HepG2 (cell line): ENCODE measurements around the gene MRPS14. TPM values are rescaled to one million over a fixed set of nuclear protein-coding genes. Genes with fewer than 3 reads are reported as not detected.

Experiments
- ARHGAP35 ChIP-seq: sonication (generic); formaldehyde crosslinking; IDR thresholded peaks from 2 replicates; pipeline ENCODE4 v1.9.0; 2022; ENCODE audit warnings: mild to moderate bottlenecking, inconsistent platforms, moderate library complexity, missing genetic modification reagents, borderline replicate concordance
- ARID2 ChIP-seq: sonication (generic); formaldehyde crosslinking; IDR thresholded peaks from 2 replicates; pipeline ENCODE4 v1.8.1; 2022; ENCODE audit warnings: mild to moderate bottlenecking, missing genetic modification reagents, borderline replicate concordance
- BRCA1 ChIP-seq: sonication (generic); formaldehyde crosslinking; IDR thresholded peaks from 2 replicates; pipeline ENCODE4 v1.4.0; 2020; ENCODE audit warnings: missing genetic modification reagents
- CREM ChIP-seq, 2 experiments: sonication (generic) in 1 of 2; formaldehyde crosslinking in 1 of 2; IDR thresholded peaks; 2 replicates each; pipeline versions ENCODE4 v1.4.0 to v1.6.1; 2016 to 2020; ENCODE audit warnings: antibody characterized with exemption in 1 of 2, mild to moderate bottlenecking in 1 of 2, missing genetic modification reagents in 1 of 2
- DNMT1 ChIP-seq: sonication (generic); formaldehyde crosslinking; IDR thresholded peaks from 2 replicates; pipeline ENCODE4 v1.5.1; 2020; ENCODE audit warnings: mild to moderate bottlenecking, missing genetic modification reagents
- GABPB1 ChIP-seq: IDR thresholded peaks from 2 replicates; pipeline ENCODE4 v1.6.1; 2016; ENCODE audit warnings: mild to moderate bottlenecking, missing genetic modification reagents, moderate library complexity, missing compliant biosample characterization
- KAT8 ChIP-seq: IDR thresholded peaks from 2 replicates; pipeline ENCODE4 v1.6.1; 2016; ENCODE audit warnings: missing genetic modification reagents, missing compliant biosample characterization
- KDM5B ChIP-seq: sonication (generic); formaldehyde crosslinking; IDR thresholded peaks from 2 replicates; pipeline ENCODE4 v1.4.0; 2020; ENCODE audit warnings: missing genetic modification reagents, mild to moderate bottlenecking, borderline replicate concordance
- NR3C1 ChIP-seq: sonication (generic); formaldehyde crosslinking; IDR thresholded peaks from 2 replicates; pipeline ENCODE4 v1.4.0; 2020; ENCODE audit warnings: missing genetic modification reagents
- RBFOX2 ChIP-seq: fragments of 200-400 bp; formaldehyde crosslinking; IDR thresholded peaks from 2 replicates; pipeline ENCODE4 v1.6.1; 2017; ENCODE audit warnings: low read depth, mild to moderate bottlenecking, low read length
- ZNF263 ChIP-seq: sonication (generic); formaldehyde crosslinking; IDR thresholded peaks from 2 replicates; pipeline ENCODE4 v1.4.0; 2020; ENCODE audit warnings: missing genetic modification reagents
- ZNF556 ChIP-seq: sonication (generic); formaldehyde crosslinking; IDR thresholded peaks from 2 replicates; pipeline ENCODE4 v1.4.0; 2020; ENCODE audit warnings: mild to moderate bottlenecking, missing genetic modification reagents, borderline replicate concordance
- ZNF629 ChIP-seq: sonication (generic); formaldehyde crosslinking; conservative IDR thresholded peaks from 2 replicates; pipeline ENCODE4 v1.5.0; 2020; ENCODE audit warnings: missing genetic modification reagents
- ZSCAN12 ChIP-seq: sonication (generic); formaldehyde crosslinking; IDR thresholded peaks from 2 replicates; pipeline ENCODE4 v1.9.0; 2021; ENCODE audit warnings: mild to moderate bottlenecking, missing genetic modification reagents
- polyA plus RNA-seq, 8 experiments: library from polyadenylated mRNA; depleted of rRNA in 3 of 8; stranded (reverse) in 7 of 8; unstranded in 1 of 8; fragments of >200 nt; fragmentation: Illumina TruSeq in 4 of 8; extraction: Trizol in 4 of 8; gene quantifications; 2 replicates each; pipeline versions ENCODE4 v1.2.1 to v1.2.3, GENCODE V29; 2011 to 2016; ENCODE audit warnings: low read depth in 4 of 8, missing spikeins in 1 of 8, mixed read lengths in 1 of 8; ENCODE audit not compliant: insufficient read depth in 1 of 8
- total RNA-seq, 5 experiments: library from RNA; depleted of rRNA; stranded (reverse); fragments of >200 nt; fragmentation: Illumina TruSeq; extraction: Trizol; gene quantifications; 2 replicates each; pipeline ENCODE4 v1.2.3, GENCODE V29; 2016; ENCODE audit warnings: low read depth in 1 of 5
- TF ChIP-seq, protein P1 (sequence below): sonication (generic); formaldehyde crosslinking; IDR thresholded peaks from 2 replicates; pipeline ENCODE4 v1.5.0; 2020; ENCODE audit warnings: mild to moderate bottlenecking, missing genetic modification reagents, borderline replicate concordance
- TF ChIP-seq, protein P2 (sequence below): IDR thresholded peaks from 2 replicates; pipeline ENCODE4 v1.6.1; 2016; ENCODE audit warnings: low read depth, borderline replicate concordance
- TF ChIP-seq, protein P3 (sequence below): sonication (generic); formaldehyde crosslinking; IDR thresholded peaks from 2 replicates; pipeline ENCODE4 v1.9.0; 2022; ENCODE audit warnings: missing genetic modification reagents, mild to moderate bottlenecking, borderline replicate concordance
- TF ChIP-seq, protein P4 (sequence below): sonication (generic); formaldehyde crosslinking; IDR thresholded peaks from 2 replicates; pipeline ENCODE4 v1.4.0; 2020; ENCODE audit warnings: missing genetic modification reagents
- TF ChIP-seq, protein P5 (sequence below): sonication (generic); formaldehyde crosslinking; conservative IDR thresholded peaks from 2 replicates; pipeline ENCODE4 v1.5.0; 2020; ENCODE audit warnings: missing genetic modification reagents
- TF ChIP-seq, protein P6 (sequence below): sonication (generic); formaldehyde crosslinking; IDR thresholded peaks from 2 replicates; pipeline ENCODE4 v1.4.0; 2020; ENCODE audit warnings: missing genetic modification reagents, borderline replicate concordance

Gene MRPS14
- total and polyA plus RNA-seq, 2 of the 13 experiments (the other 11 are each of a cell fraction or from before 2014, with no cell fraction given): 36.6 to 43.2 TPM

DNA sequence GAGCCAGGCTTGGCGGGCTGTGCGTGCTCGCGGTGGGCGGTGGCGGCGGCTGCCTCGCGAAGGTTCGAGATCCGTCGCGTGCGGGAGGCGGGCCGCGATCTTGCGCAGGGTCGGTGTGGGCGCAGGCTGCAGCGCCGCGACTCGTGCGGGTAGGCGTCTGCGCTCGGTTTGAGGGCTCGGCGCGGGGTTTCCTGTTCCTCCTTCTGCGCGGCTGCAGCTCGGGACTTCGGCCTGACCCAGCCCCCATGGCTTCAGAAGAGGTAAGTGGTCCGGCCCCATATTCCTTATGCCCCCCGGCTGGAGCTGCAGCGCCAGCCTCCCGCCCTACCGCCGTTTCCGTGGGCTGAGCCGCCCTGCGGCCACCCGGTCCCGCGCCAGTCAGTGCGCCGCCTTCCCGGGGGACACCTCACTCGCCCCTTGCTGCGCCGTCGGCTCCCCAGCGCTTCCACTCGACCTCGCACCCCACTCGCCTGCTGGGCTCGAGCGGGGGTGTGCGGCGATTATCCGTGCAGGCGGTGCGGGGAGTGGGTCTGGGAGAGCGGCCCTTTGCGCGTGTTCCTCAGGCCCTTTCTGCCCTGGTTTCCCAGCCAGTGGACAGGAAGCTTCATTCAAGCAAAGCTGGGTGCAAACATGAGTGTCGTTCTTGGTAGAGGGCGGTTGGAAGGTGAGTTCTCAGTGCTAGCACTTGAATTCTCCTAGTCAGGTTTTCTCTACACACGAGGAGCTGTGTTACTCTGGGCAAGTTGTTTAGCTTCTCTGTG, 23.1 kb downstream of the MRPS14 start, which contains the start of gene CACYBP (continued):
- TF ChIP-seq ZSCAN12 (CRISPR knock-in tag) (no peak), ZNF263 (CRISPR knock-in tag) (0 out of 2 replicates have a peak, but pooled peaks have one; percentile 56), ZNF556 (CRISPR knock-in tag) (0 out of 2 replicates have a peak, but pooled peaks have one; percentile 49), ARID2 (CRISPR knock-in tag) (peak; percentile 65; the same call in 1 of the 2 replicates), KDM5B (CRISPR knock-in tag) (peak; percentile 91; the same call in 1 of the 2 replicates), DNMT1 (CRISPR knock-in tag) (peak; percentile 99), RBFOX2 (peak; percentile 90), KAT8 (no peak), ZNF629 (CRISPR knock-in tag) (peak; percentile 39; the same call in 1 of the 2 replicates), ARHGAP35 (peak; percentile 76), CREM (IDR thresholded peaks at IDR 0.05) (no peak), CREM (CRISPR knock-in tag; IDR thresholded peaks at IDR 0.05) (no peak), NR3C1 (CRISPR knock-in tag) (no peak), BRCA1 (CRISPR knock-in tag) (0 out of 2 replicates have a peak, but pooled peaks have one; percentile 80), GABPB1 (CRISPR knock-in tag) (0 out of 2 replicates have a peak, but pooled peaks have one; percentile 4)
- TF ChIP-seq, protein P1, sequence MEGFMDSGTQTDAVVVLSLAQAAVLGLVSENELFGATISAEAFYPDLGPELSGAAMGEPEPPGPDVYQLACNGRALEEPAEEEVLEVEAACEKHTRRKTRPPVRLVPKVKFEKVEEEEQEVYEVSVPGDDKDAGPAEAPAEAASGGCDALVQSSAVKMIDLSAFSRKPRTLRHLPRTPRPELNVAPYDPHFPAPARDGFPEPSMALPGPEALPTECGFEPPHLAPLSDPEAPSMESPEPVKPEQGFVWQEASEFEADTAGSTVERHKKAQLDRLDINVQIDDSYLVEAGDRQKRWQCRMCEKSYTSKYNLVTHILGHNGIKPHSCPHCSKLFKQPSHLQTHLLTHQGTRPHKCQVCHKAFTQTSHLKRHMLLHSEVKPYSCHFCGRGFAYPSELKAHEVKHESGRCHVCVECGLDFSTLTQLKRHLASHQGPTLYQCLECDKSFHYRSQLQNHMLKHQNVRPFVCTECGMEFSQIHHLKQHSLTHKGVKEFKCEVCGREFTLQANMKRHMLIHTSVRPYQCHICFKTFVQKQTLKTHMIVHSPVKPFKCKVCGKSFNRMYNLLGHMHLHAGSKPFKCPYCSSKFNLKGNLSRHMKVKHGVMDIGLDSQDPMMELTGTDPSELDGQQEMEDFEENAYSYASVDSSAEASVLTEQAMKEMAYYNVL (CRISPR knock-in tag): no peak
- TF ChIP-seq, protein P2, sequence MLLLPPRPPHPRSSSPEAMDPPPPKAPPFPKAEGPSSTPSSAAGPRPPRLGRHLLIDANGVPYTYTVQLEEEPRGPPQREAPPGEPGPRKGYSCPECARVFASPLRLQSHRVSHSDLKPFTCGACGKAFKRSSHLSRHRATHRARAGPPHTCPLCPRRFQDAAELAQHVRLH (CRISPR knock-in tag): peak; percentile 89; the same call in 1 of the 2 replicates
- TF ChIP-seq, protein P3, sequence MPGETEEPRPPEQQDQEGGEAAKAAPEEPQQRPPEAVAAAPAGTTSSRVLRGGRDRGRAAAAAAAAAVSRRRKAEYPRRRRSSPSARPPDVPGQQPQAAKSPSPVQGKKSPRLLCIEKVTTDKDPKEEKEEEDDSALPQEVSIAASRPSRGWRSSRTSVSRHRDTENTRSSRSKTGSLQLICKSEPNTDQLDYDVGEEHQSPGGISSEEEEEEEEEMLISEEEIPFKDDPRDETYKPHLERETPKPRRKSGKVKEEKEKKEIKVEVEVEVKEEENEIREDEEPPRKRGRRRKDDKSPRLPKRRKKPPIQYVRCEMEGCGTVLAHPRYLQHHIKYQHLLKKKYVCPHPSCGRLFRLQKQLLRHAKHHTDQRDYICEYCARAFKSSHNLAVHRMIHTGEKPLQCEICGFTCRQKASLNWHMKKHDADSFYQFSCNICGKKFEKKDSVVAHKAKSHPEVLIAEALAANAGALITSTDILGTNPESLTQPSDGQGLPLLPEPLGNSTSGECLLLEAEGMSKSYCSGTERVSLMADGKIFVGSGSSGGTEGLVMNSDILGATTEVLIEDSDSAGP (CRISPR knock-in tag): peak; percentile 85
- TF ChIP-seq, protein P4, sequence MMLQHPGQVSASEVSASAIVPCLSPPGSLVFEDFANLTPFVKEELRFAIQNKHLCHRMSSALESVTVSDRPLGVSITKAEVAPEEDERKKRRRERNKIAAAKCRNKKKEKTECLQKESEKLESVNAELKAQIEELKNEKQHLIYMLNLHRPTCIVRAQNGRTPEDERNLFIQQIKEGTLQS (CRISPR knock-in tag): no peak
- TF ChIP-seq, protein P5, sequence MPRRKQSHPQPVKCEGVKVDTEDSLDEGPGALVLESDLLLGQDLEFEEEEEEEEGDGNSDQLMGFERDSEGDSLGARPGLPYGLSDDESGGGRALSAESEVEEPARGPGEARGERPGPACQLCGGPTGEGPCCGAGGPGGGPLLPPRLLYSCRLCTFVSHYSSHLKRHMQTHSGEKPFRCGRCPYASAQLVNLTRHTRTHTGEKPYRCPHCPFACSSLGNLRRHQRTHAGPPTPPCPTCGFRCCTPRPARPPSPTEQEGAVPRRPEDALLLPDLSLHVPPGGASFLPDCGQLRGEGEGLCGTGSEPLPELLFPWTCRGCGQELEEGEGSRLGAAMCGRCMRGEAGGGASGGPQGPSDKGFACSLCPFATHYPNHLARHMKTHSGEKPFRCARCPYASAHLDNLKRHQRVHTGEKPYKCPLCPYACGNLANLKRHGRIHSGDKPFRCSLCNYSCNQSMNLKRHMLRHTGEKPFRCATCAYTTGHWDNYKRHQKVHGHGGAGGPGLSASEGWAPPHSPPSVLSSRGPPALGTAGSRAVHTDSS: peak; percentile 25; the same call in 1 of the 2 replicates
- TF ChIP-seq, protein P6, sequence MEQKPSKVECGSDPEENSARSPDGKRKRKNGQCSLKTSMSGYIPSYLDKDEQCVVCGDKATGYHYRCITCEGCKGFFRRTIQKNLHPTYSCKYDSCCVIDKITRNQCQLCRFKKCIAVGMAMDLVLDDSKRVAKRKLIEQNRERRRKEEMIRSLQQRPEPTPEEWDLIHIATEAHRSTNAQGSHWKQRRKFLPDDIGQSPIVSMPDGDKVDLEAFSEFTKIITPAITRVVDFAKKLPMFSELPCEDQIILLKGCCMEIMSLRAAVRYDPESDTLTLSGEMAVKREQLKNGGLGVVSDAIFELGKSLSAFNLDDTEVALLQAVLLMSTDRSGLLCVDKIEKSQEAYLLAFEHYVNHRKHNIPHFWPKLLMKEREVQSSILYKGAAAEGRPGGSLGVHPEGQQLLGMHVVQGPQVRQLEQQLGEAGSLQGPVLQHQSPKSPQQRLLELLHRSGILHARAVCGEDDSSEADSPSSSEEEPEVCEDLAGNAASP (CRISPR knock-in tag): peak; percentile 36; the same call in 1 of the 2 replicates
